Neuronal stem cell (in vitro differentiated cells): Measurements from ENCODE around the gene ELMO1.
A peak's percentile ranks its signal among the peaks of the same experiment; 100 is the strongest.

Source experiments
- DNase-seq: peaks from one replicate; pipeline ENCODE4 v3.0.0-alpha.2; 2013; ENCODE audit warnings: low spot score
- H2AFZ ChIP-seq: one replicate; pipeline ENCODE4 v1.6.1; 2013; ENCODE audit warnings: mild to moderate bottlenecking, low read length, inconsistent platforms
- H2AK5ac ChIP-seq: 2 replicates; pipeline ENCODE4 v1.6.1; 2013; ENCODE audit warnings: low read depth, mild to moderate bottlenecking, inconsistent platforms, low read length, moderate library complexity, mixed read lengths
- H2BK120ac ChIP-seq: 2 replicates; pipeline ENCODE4 v1.6.1; 2013; ENCODE audit warnings: low read depth, mild to moderate bottlenecking, inconsistent platforms, low read length, moderate library complexity, mixed read lengths
- H2BK12ac ChIP-seq: one replicate; pipeline ENCODE4 v1.6.1; 2013; ENCODE audit warnings: low read length, inconsistent platforms
- H2BK15ac ChIP-seq: 2 replicates; pipeline ENCODE4 v1.6.1; 2013; ENCODE audit warnings: mild to moderate bottlenecking, low read length, inconsistent platforms, mixed read lengths
- H2BK5ac ChIP-seq: one replicate; pipeline ENCODE4 v1.6.1; 2013; ENCODE audit warnings: inconsistent platforms, mild to moderate bottlenecking, low read length, moderate library complexity
- H3K14ac ChIP-seq: one replicate; pipeline ENCODE4 v1.6.1; 2013; ENCODE audit warnings: low read length, inconsistent platforms
- H3K18ac ChIP-seq: 2 replicates; pipeline ENCODE4 v1.6.1; 2013; ENCODE audit warnings: low read length, inconsistent platforms
- H3K23ac ChIP-seq: 2 replicates; pipeline ENCODE4 v1.6.1; 2013; ENCODE audit warnings: low read depth, mild to moderate bottlenecking, mixed read lengths, low read length, inconsistent platforms; ENCODE audit not compliant: poor library complexity
- H3K27ac ChIP-seq: replicated peaks from 3 replicates; pipeline ENCODE4 v1.5.1; 2013; ENCODE audit warnings: low read length, inconsistent platforms
- H3K27me3 ChIP-seq, 3 experiments: 2 replicates each; pipeline ENCODE4 v1.6.1; 2013; ENCODE audit warnings: low read length in 3 of 3, mild to moderate bottlenecking in 2 of 3, inconsistent platforms in 1 of 3, low read depth in 1 of 3, mixed read lengths in 1 of 3, moderate library complexity in 1 of 3; ENCODE audit not compliant: control insufficient read depth in 3 of 3, insufficient read depth in 3 of 3
- H3K36me3 ChIP-seq, 2 donors: replicated peaks in 1 of 2; 2 replicates each; pipeline ENCODE4 v1.6.1; 2013; ENCODE audit warnings: low read length in 2 of 2; ENCODE audit not compliant: control insufficient read depth in 2 of 2, insufficient read depth in 2 of 2
- H3K4ac ChIP-seq: 2 replicates; pipeline ENCODE4 v1.6.1; 2013; ENCODE audit warnings: inconsistent platforms, mild to moderate bottlenecking, low read length, moderate library complexity
- H3K4me1 ChIP-seq, 2 donors: 1 replicate in 1 of 2; 2 replicates in 1 of 2; pipeline ENCODE4 v1.6.1; 2013; ENCODE audit warnings: low read length in 2 of 2, low read depth in 1 of 2; ENCODE audit not compliant: control insufficient read depth in 2 of 2, insufficient read depth in 1 of 2
- H3K4me2 ChIP-seq: one replicate; pipeline ENCODE4 v1.6.1; 2013; ENCODE audit warnings: mild to moderate bottlenecking, low read length, inconsistent platforms; ENCODE audit not compliant: insufficient read depth, poor library complexity, severe bottlenecking
- H3K4me3 ChIP-seq, 2 donors: 2 replicates each; pipeline ENCODE4 v1.5.1; 2013; ENCODE audit warnings: low read length in 2 of 2, mild to moderate bottlenecking in 2 of 2, inconsistent platforms in 1 of 2, moderate library complexity in 1 of 2
- H3K79me1 ChIP-seq: one replicate; pipeline ENCODE4 v1.6.1; 2013; ENCODE audit warnings: low read depth, mild to moderate bottlenecking, inconsistent platforms, low read length, moderate library complexity
- H3K9ac ChIP-seq: one replicate; pipeline ENCODE4 v1.6.1; 2013; ENCODE audit warnings: mild to moderate bottlenecking, low read depth, low read length, inconsistent platforms; ENCODE audit not compliant: poor library complexity
- H3K9me3 ChIP-seq, 2 donors: replicated peaks in 1 of 2; 2 replicates each; pipeline versions ENCODE3 to v1.6.1; 2013; ENCODE audit warnings: low read length in 2 of 2, mild to moderate bottlenecking in 2 of 2, inconsistent platforms in 1 of 2, low read depth in 1 of 2, mixed read lengths in 1 of 2, moderate library complexity in 1 of 2; ENCODE audit not compliant: control insufficient read depth in 2 of 2, insufficient read depth in 1 of 2
- H4K8ac ChIP-seq: one replicate; pipeline ENCODE4 v1.6.1; 2013; ENCODE audit warnings: low read depth, mild to moderate bottlenecking, inconsistent platforms, low read length, moderate library complexity
- H4K91ac ChIP-seq: one replicate; pipeline ENCODE4 v1.6.1; 2013; ENCODE audit warnings: low read length, low read depth, mild to moderate bottlenecking, inconsistent platforms; ENCODE audit not compliant: poor library complexity
- WGBS, 2 donors: extraction: QIAGEN DNeasy Blood & Tissue Kit; methylation state at CpG; one replicate each; pipeline ENCODE4 v1.1.7; 2013; ENCODE audit warnings: missing lambda C conversion rate in 2 of 2, mixed read lengths in 1 of 2; ENCODE audit not compliant: insufficient read length in 2 of 2, insufficient replicate concordance in 1 of 2; ENCODE audit errors: extremely low coverage in 2 of 2; 5-methylcytosine and 5-hydroxymethylcytosine counted together

Gene ELMO1

GRCh38 chr7:37109843-37110242 is 338.8 kb downstream of the ELMO1 start:
- no CpG with 5 or more reads among the region's 5 CpGs for WGBS, 2 donors
- no peak overlapping the region for H2BK15ac ChIP-seq
- no peak overlapping the region for H3K4me2 ChIP-seq
- H2AFZ ChIP-seq, result no peak overlapping the region
- H2BK12ac ChIP-seq, result no peak overlapping the region
- H2BK5ac ChIP-seq, result no peak overlapping the region
- no peak overlapping the region for H3K27ac ChIP-seq
- no peaks in the 10 kb centered on the region for H3K36me3 ChIP-seq
- H3K14ac ChIP-seq, result no peak overlapping the region
- no peak overlapping the region for H3K4ac ChIP-seq
- no peak overlapping the region for H4K8ac ChIP-seq
- H3K23ac ChIP-seq, result no peak overlapping the region
- H3K4me1 ChIP-seq, result peaks cover 15 to 20% of the 10 kb centered on the region in 2 donors
- H3K9me3 ChIP-seq, result peaks cover 0 to 5% of the 10 kb centered on the region in 2 donors
- H2BK120ac ChIP-seq, result no peak overlapping the region
- no peak overlapping the region for H4K91ac ChIP-seq
- H3K4me3 ChIP-seq, result no peak overlapping the region
- no peak overlapping the region for H3K18ac ChIP-seq
- no peaks in the 10 kb centered on the region for H3K27me3 ChIP-seq
- no peak overlapping the region for H2AK5ac ChIP-seq
- no peak overlapping the region for H3K9ac ChIP-seq
- no peak for DNase-seq
- H3K79me1 ChIP-seq, result no peaks in the 10 kb centered on the region

GRCh38 chr7:37109016-37109683 is 339.5 kb downstream of the ELMO1 start:
- Histone ChIP-seq H3K27me3 (no peaks in the 10 kb centered on the region), H3K14ac (no peak overlapping the region), H3K79me1 (no peaks in the 10 kb centered on the region), H3K27ac (no peak overlapping the region), H3K36me3 (no peaks in the 10 kb centered on the region), H2AFZ (no peak overlapping the region), H4K91ac (peak overlapping the region; percentile 19), H2BK15ac (no peak overlapping the region), H2BK12ac (no peak overlapping the region), H3K4me1 (peaks cover 15 to 20% of the 10 kb centered on the region in 2 donors), H2BK5ac (no peak overlapping the region), H3K23ac (no peak overlapping the region), H3K4ac (no peak overlapping the region), H2BK120ac (no peak overlapping the region), H2AK5ac (no peak overlapping the region), H3K4me2 (no peak overlapping the region), H3K9ac (no peak overlapping the region), H3K9me3 (no peaks in the 10 kb centered on the region), H3K4me3 (no peak overlapping the region), H4K8ac (no peak overlapping the region), H3K18ac (peak overlapping the region; percentile 31)
- no CpG with 5 or more reads among the region's 11 CpGs for WGBS, 2 donors
- DNase-seq, result no peak

DNA sequence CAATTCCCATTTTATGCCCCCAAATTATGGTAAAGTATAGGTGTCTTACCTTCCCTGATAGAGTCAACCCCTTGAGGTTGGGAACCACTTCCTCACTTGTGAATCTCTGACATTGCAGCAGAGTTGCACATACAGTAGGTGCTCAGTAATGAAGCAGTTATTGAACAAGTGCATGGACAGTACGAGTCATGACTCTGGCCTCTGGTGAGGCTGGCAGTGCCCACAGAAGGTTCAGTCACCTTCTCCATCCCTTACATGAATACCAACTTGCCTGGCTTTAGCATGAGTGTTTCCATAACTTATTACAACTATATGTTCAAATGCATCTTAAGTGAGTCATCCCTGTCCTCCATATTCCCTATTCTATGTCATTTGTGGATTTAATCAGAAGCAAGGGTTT is 340.0 kb downstream of the ELMO1 start:
- Histone ChIP-seq H4K91ac (no peak overlapping the region), H2BK15ac (no peak overlapping the region), H3K27ac (no peak overlapping the region), H3K9ac (no peak overlapping the region), H3K18ac (no peak overlapping the region), H3K4me3 (no peak overlapping the region), H3K36me3 (no peaks in the 10 kb centered on the region), H2AK5ac (no peak overlapping the region), H3K4ac (no peak overlapping the region), H2BK120ac (no peak overlapping the region), H2BK5ac (no peak overlapping the region), H4K8ac (no peak overlapping the region), H3K9me3 (no peaks in the 10 kb centered on the region), H2AFZ (no peak overlapping the region), H3K4me1 (peaks cover 15 to 20% of the 10 kb centered on the region in 2 donors), H3K79me1 (no peaks in the 10 kb centered on the region), H3K23ac (no peak overlapping the region), H3K27me3 (no peaks in the 10 kb centered on the region), H3K14ac (no peak overlapping the region), H2BK12ac (no peak overlapping the region), H3K4me2 (no peak overlapping the region)
- no peak for DNase-seq
- no CpG with 5 or more reads among the region's 1 CpG for WGBS, 2 donors

- no peak overlapping the region for H4K91ac ChIP-seq
- H3K4me2 ChIP-seq, result no peak overlapping the region
- H3K9ac ChIP-seq, result no peak overlapping the region
- no peak overlapping the region for H3K27ac ChIP-seq
- no peak overlapping the region for H2BK5ac ChIP-seq
- WGBS, 2 donors, result no CpG with 5 or more reads among the region's 4 CpGs
- H3K4ac ChIP-seq, result no peak overlapping the region
- no peak overlapping the region for H2BK12ac ChIP-seq
- no peak overlapping the region for H2AFZ ChIP-seq
- no peak for DNase-seq
- H2BK15ac ChIP-seq, result no peak overlapping the region
- H3K4me1 ChIP-seq, result peaks cover 15 to 20% of the 10 kb centered on the region in 2 donors
- H3K14ac ChIP-seq, result no peak overlapping the region
- H2AK5ac ChIP-seq, result no peak overlapping the region
- no peaks in the 10 kb centered on the region for H3K27me3 ChIP-seq
- H3K4me3 ChIP-seq, result no peak overlapping the region
- H2BK120ac ChIP-seq, result no peak overlapping the region
- H3K36me3 ChIP-seq, result no peaks in the 10 kb centered on the region
- no peak overlapping the region for H3K18ac ChIP-seq
- no peaks in the 10 kb centered on the region for H3K9me3 ChIP-seq
- no peak overlapping the region for H3K23ac ChIP-seq
- H3K79me1 ChIP-seq, result no peaks in the 10 kb centered on the region
- no peak overlapping the region for H4K8ac ChIP-seq
These were observed 341.5 kb downstream of the ELMO1 start for GRCh38 chr7:37107047-37107750.
